ENCODE data around the gene DLG1. TPM values are rescaled to one million over a fixed set of nuclear protein-coding genes. Genes with fewer than 3 reads are reported as not detected.

The DLG1 gene
- total RNA-seq, 1 donor from 2014 or later = 77.5 TPM

- no peak overlapping the region for H3K27ac ChIP-seq
- intact Hi-C loops (cut with DNase I) = no loop called here
These were observed 7.4 kb upstream of the DLG1 start for GRCh38 chr3:197305854-197306253.

GRCh38 chr3:197303452-197303851 lies 5.0 kb upstream of the DLG1 start:
- Histone ChIP-seq H3K27me3 (no peaks in the 10 kb centered on the region), H3K9me3 (no peaks in the 10 kb centered on the region), H3K36me3 (no peaks in the 10 kb centered on the region), H3K4me3 (no peak overlapping the region), H3K4me1 (peaks cover 11% of the 10 kb centered on the region), H3K27ac (no peak overlapping the region)
- intact Hi-C loops (cut with DNase I) = no loop called here
- DNase-seq (no peak), ATAC-seq (no peak)
- TF ChIP-seq CTCF (IDR thresholded peaks at IDR 0.05) = no peak

More at GRCh38 chr3:197305854-197306253, 7.4 kb upstream of the DLG1 start:
- H3K27me3 ChIP-seq = no peaks in the 10 kb centered on the region
- H3K36me3 ChIP-seq = no peaks in the 10 kb centered on the region
- TF ChIP-seq CTCF (IDR thresholded peaks at IDR 0.05) = no peak
- H3K4me1 ChIP-seq = no peaks in the 10 kb centered on the region
- ATAC-seq (no peak), DNase-seq (no peak)
- no peak overlapping the region for H3K4me3 ChIP-seq
- no peaks in the 10 kb centered on the region for H3K9me3 ChIP-seq

DNA sequence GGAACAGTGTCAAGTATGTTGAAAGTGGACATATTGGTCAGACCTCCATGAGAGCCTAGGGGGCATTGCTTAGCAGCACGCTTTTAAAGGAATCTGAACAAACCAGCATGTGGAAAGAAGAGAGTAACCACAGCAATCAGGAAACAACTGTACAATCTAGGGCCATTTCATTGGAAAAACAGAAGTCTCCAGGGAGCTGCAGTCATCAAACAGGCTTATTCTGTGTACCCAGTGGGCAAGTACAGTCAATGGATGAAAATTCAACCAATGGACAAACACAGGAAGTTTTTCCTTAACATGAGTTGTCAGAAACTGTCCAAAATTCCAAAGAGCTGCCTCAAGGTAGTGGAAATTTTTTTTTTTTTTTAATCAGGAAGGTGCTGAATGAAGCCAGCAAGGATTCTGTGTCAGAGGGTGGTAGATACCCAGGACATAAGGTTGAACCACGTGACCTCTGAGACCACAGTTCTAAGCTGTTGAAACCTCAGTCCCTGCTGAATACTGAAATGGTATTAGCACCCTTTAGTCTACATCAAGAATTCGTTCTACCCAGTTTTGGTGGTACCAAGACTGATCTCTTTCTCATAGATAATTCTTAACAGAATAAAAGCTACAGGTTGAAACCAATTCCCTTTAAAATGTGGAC lies 4.4 kb upstream of the DLG1 start:
- intact Hi-C loops (cut with DNase I) = no loop called here
- Histone ChIP-seq H3K4me3 (no peak overlapping the region), H3K27ac (no peak overlapping the region), H3K36me3 (no peaks in the 10 kb centered on the region), H3K27me3 (no peaks in the 10 kb centered on the region), H3K9me3 (no peaks in the 10 kb centered on the region), H3K4me1 (peaks cover 11% of the 10 kb centered on the region)
- ATAC-seq (no peak), DNase-seq (no peak)
- no peak for TF ChIP-seq CTCF (IDR thresholded peaks at IDR 0.05)

GRCh38 chr3:197302033-197302432 lies 3.6 kb upstream of the DLG1 start:
- H3K27ac ChIP-seq = no peak overlapping the region
- H3K4me1 ChIP-seq = peaks cover 11% of the 10 kb centered on the region
- intact Hi-C loops (cut with DNase I) = no loop called here
- TF ChIP-seq CTCF (IDR thresholded peaks at IDR 0.05) = no peak
- ATAC-seq (no peak), DNase-seq (no peak)
- no peaks in the 10 kb centered on the region for H3K9me3 ChIP-seq
- H3K36me3 ChIP-seq = no peaks in the 10 kb centered on the region
- no peak overlapping the region for H3K4me3 ChIP-seq
- H3K27me3 ChIP-seq = no peaks in the 10 kb centered on the region

- peaks cover 4% of the 10 kb centered on the region for H3K36me3 ChIP-seq
- no peaks in the 10 kb centered on the region for H3K9me3 ChIP-seq
- DNase-seq (no peak), ATAC-seq (no peak)
- intact Hi-C loops (cut with DNase I) = no loop called here
- H3K4me3 ChIP-seq = no peak overlapping the region
- TF ChIP-seq CTCF (IDR thresholded peaks at IDR 0.05) = no peak
- H3K27me3 ChIP-seq = no peaks in the 10 kb centered on the region
- no peak overlapping the region for H3K27ac ChIP-seq
- peaks cover 18% of the 10 kb centered on the region for H3K4me1 ChIP-seq
These were observed 1.9 kb upstream of the DLG1 start for GRCh38 chr3:197300361-197300760.
